Astrocyte (in vitro differentiated cells and primary cell): ENCODE measurements around the gene TYK2. TPM values are rescaled to one million over a fixed set of nuclear protein-coding genes. Genes with fewer than 3 reads are reported as not detected.

Source experiments
- DNase-seq: peaks from one replicate; pipeline ENCODE4 v3.0.0-alpha.2; 2010; ENCODE audit warnings: low read depth
- FAIRE-seq: peaks from 2 replicates; lab custom pipeline; 2011; peaks lifted over from hg19 to GRCh38; lab: Jason Lieb, UNC
- H2AFZ ChIP-seq: 2 replicates; pipeline ENCODE4 v1.6.0; 2012; ENCODE audit warnings: low read depth, low read length, inconsistent platforms
- H3K27ac ChIP-seq: 2 replicates; pipeline ENCODE4 v1.5.1; 2011; ENCODE audit warnings: low read depth, low read length, inconsistent platforms
- H3K27me3 ChIP-seq: 2 replicates; pipeline ENCODE4 v1.6.0; 2011; ENCODE audit warnings: low read length, inconsistent platforms; ENCODE audit not compliant: insufficient read depth
- H3K36me3 ChIP-seq: 2 replicates; pipeline ENCODE4 v1.5.1; 2011; ENCODE audit warnings: low read length, inconsistent platforms; ENCODE audit not compliant: insufficient read depth
- H3K4me1 ChIP-seq: 2 replicates; pipeline ENCODE4 v1.5.1; 2011; ENCODE audit warnings: low read length, inconsistent platforms; ENCODE audit not compliant: insufficient read depth
- H3K4me2 ChIP-seq: 2 replicates; pipeline ENCODE4 v1.6.0; 2012; ENCODE audit warnings: low read length, inconsistent platforms
- H3K4me3 ChIP-seq: 2 replicates; pipeline ENCODE4 v1.5.1; 2011; ENCODE audit warnings: low read depth, mild to moderate bottlenecking, low read length, inconsistent platforms; ENCODE audit not compliant: insufficient read depth
- H3K79me2 ChIP-seq: 2 replicates; pipeline ENCODE4 v1.6.0; 2012; ENCODE audit warnings: mild to moderate bottlenecking, low read length, inconsistent platforms; ENCODE audit not compliant: insufficient read depth
- H3K9ac ChIP-seq: 2 replicates; pipeline ENCODE4 v1.6.0; 2012; ENCODE audit warnings: mild to moderate bottlenecking, low read length, inconsistent platforms
- H3K9me3 ChIP-seq: 2 replicates; pipeline ENCODE4 v1.5.1; 2012; ENCODE audit warnings: low read depth, mild to moderate bottlenecking, low read length, inconsistent platforms; ENCODE audit not compliant: insufficient read depth
- H4K20me1 ChIP-seq: 2 replicates; pipeline ENCODE4 v1.6.0; 2012; ENCODE audit warnings: low read length, inconsistent platforms; ENCODE audit not compliant: insufficient read depth
- H3K27ac Mint-ChIP-seq: one replicate; pipeline ENCODE4 v1.8.0; 2021; ENCODE audit warnings: mild to moderate bottlenecking, mixed read lengths; ENCODE audit not compliant: unreplicated experiment
- H3K27me3 Mint-ChIP-seq: one replicate; pipeline ENCODE4 v1.8.0; 2021; ENCODE audit warnings: low read depth, mixed read lengths; ENCODE audit not compliant: unreplicated experiment
- H3K36me3 Mint-ChIP-seq: one replicate; pipeline ENCODE4 v1.8.0; 2021; ENCODE audit warnings: low read depth, mixed read lengths; ENCODE audit not compliant: unreplicated experiment
- H3K4me1 Mint-ChIP-seq: one replicate; pipeline ENCODE4 v1.8.0; 2021; ENCODE audit warnings: low read depth, mixed read lengths; ENCODE audit not compliant: unreplicated experiment
- H3K4me3 Mint-ChIP-seq: one replicate; pipeline ENCODE4 v1.8.0; 2021; ENCODE audit warnings: mild to moderate bottlenecking, moderate library complexity, mixed read lengths; ENCODE audit not compliant: unreplicated experiment
- H3K9me3 Mint-ChIP-seq: one replicate; pipeline ENCODE4 v1.8.0; 2021; ENCODE audit warnings: mild to moderate bottlenecking, mixed read lengths; ENCODE audit not compliant: unreplicated experiment
- CTCF ChIP-seq: IDR thresholded peaks from 2 replicates; pipeline ENCODE4 v1.5.1; 2011; ENCODE audit warnings: low read depth, mild to moderate bottlenecking, inconsistent platforms, low read length, moderate library complexity; ENCODE audit not compliant: insufficient read depth
- EZH2 ChIP-seq: IDR thresholded peaks from 2 replicates; pipeline ENCODE4 v1.6.1; 2012; ENCODE audit warnings: mild to moderate bottlenecking, low read length, inconsistent platforms; ENCODE audit not compliant: insufficient read depth
- total RNA-seq: library from RNA; stranded (reverse); gene quantifications from 2 replicates; pipeline ENCODE4 v1.2.1, GENCODE V29; 2021

TYK2 gene
- total RNA-seq, 1 donor from 2014 or later: 76.5 TPM

GRCh38 chr19:10328558-10329429 lies 51.6 kb downstream of the TYK2 start:
- H3K27me3 ChIP-seq: no peaks in the 10 kb centered on the region
- no peak overlapping the region for H2AFZ ChIP-seq
- TF ChIP-seq CTCF: no peak
- no peak for TF ChIP-seq EZH2
- H3K27ac ChIP-seq: no peak overlapping the region
- peaks cover 52% of the 10 kb centered on the region for H3K79me2 ChIP-seq
- H4K20me1 ChIP-seq: peaks cover 56% of the 10 kb centered on the region
- DNase-seq: no peak
- H3K4me2 ChIP-seq: no peak overlapping the region
- FAIRE-seq: no peak
- H3K36me3 ChIP-seq: peaks cover 25% of the 10 kb centered on the region
- no peaks in the 10 kb centered on the region for H3K9me3 ChIP-seq
- H3K9ac ChIP-seq: no peak overlapping the region
- H3K4me3 ChIP-seq: no peak overlapping the region
- peaks cover 6% of the 10 kb centered on the region for H3K4me1 ChIP-seq
- Mint-ChIP-seq H3K27ac (no peak overlapping the region), H3K36me3 (peaks cover 9% of the 10 kb centered on the region), H3K4me1 (peaks cover 2% of the 10 kb centered on the region), H3K4me3 (no peak overlapping the region), H3K27me3 (no peaks in the 10 kb centered on the region), H3K9me3 (no peaks in the 10 kb centered on the region)

GRCh38 chr19:10327793-10328192 lies 52.6 kb downstream of the TYK2 start:
- no peaks in the 10 kb centered on the region for H3K27me3 ChIP-seq
- H3K4me2 ChIP-seq: no peak overlapping the region
- no peak for TF ChIP-seq CTCF
- no peak for TF ChIP-seq EZH2
- Mint-ChIP-seq H3K36me3 (peaks cover 13% of the 10 kb centered on the region), H3K9me3 (no peaks in the 10 kb centered on the region), H3K4me1 (peaks cover 2% of the 10 kb centered on the region), H3K27me3 (no peaks in the 10 kb centered on the region), H3K27ac (no peak overlapping the region), H3K4me3 (no peak overlapping the region)
- no peak overlapping the region for H2AFZ ChIP-seq
- peaks cover 25% of the 10 kb centered on the region for H3K36me3 ChIP-seq
- H4K20me1 ChIP-seq: peaks cover 63% of the 10 kb centered on the region
- FAIRE-seq (no peak), DNase-seq (no peak)
- no peaks in the 10 kb centered on the region for H3K9me3 ChIP-seq
- no peak overlapping the region for H3K4me3 ChIP-seq
- peaks cover 4% of the 10 kb centered on the region for H3K4me1 ChIP-seq
- no peak overlapping the region for H3K27ac ChIP-seq
- no peak overlapping the region for H3K9ac ChIP-seq
- peaks cover 49% of the 10 kb centered on the region for H3K79me2 ChIP-seq

- FAIRE-seq (no peak), DNase-seq (no peak)
- peaks cover 31% of the 10 kb centered on the region for H3K36me3 ChIP-seq
- no peak overlapping the region for H3K27ac Mint-ChIP-seq
- H3K9ac ChIP-seq: no peak overlapping the region
- no peak overlapping the region for H3K27ac ChIP-seq
- H3K4me3 ChIP-seq: no peak overlapping the region
- no peak overlapping the region for H3K4me3 Mint-ChIP-seq
- H3K9me3 Mint-ChIP-seq: no peaks in the 10 kb centered on the region
- H3K4me2 ChIP-seq: no peak overlapping the region
- no peak overlapping the region for H2AFZ ChIP-seq
- H3K4me1 Mint-ChIP-seq: no peaks in the 10 kb centered on the region
- H3K36me3 Mint-ChIP-seq: peaks cover 15% of the 10 kb centered on the region
- no peak for TF ChIP-seq EZH2
- TF ChIP-seq CTCF: no peak
- peaks cover 53% of the 10 kb centered on the region for H4K20me1 ChIP-seq
- no peaks in the 10 kb centered on the region for H3K27me3 Mint-ChIP-seq
- H3K79me2 ChIP-seq: peaks cover 31% of the 10 kb centered on the region
- H3K27me3 ChIP-seq: no peaks in the 10 kb centered on the region
- H3K9me3 ChIP-seq: no peaks in the 10 kb centered on the region
- no peaks in the 10 kb centered on the region for H3K4me1 ChIP-seq
Observed at GRCh38 chr19:10325732-10326131, 54.6 kb downstream of the TYK2 start.
